ENCODE measurements around the gene MAP2K5. TPM values are rescaled to one million over a fixed set of nuclear protein-coding genes. Genes with fewer than 3 reads are reported as not detected.

Gene MAP2K5
- total RNA-seq, 1 donor from 2014 or later: 29.8 TPM

GRCh38 chr15:67843571-67844387 is 301.3 kb downstream of the MAP2K5 start:
- Mint-ChIP-seq H3K4me3 (no peak overlapping the region), H3K36me3 (no peaks in the 10 kb centered on the region)
- no peak for DNase-seq (ENCODE audit: low spot score in 2 of 2, unreplicated experiment in 2 of 2)

GRCh38 chr15:67845974-67846373 is 303.5 kb downstream of the MAP2K5 start:
- Mint-ChIP-seq H3K4me1 (peaks cover 68% of the 10 kb centered on the region), H3K27ac (no peak overlapping the region)

More at GRCh38 chr15:67843571-67844387, 301.3 kb downstream of the MAP2K5 start:
- peaks cover 3% of the 10 kb centered on the region for H3K27me3 Mint-ChIP-seq (ENCODE audit: low read depth)
- H3K9me3 Mint-ChIP-seq: no peaks in the 10 kb centered on the region
- peaks cover 65% of the 10 kb centered on the region for H3K4me1 Mint-ChIP-seq
- H3K27ac Mint-ChIP-seq: peak overlapping the region; percentile 97
- no peak for TF ChIP-seq CTCF (IDR thresholded peaks at IDR 0.05; ENCODE audit: unreplicated experiment)

GRCh38 chr15:67849538-67849937 is 307.0 kb downstream of the MAP2K5 start:
- no peak for TF ChIP-seq CTCF (IDR thresholded peaks at IDR 0.05; ENCODE audit: unreplicated experiment)
- no peak for DNase-seq (ENCODE audit: low spot score in 2 of 2, unreplicated experiment in 2 of 2)
- Mint-ChIP-seq H3K27ac (no peak overlapping the region), H3K4me1 (peaks cover 40% of the 10 kb centered on the region), H3K27me3 (ENCODE audit: low read depth) (no peaks in the 10 kb centered on the region), H3K9me3 (no peaks in the 10 kb centered on the region), H3K36me3 (no peaks in the 10 kb centered on the region), H3K4me3 (no peak overlapping the region)

More at GRCh38 chr15:67845974-67846373, 303.5 kb downstream of the MAP2K5 start:
- Mint-ChIP-seq H3K27me3 (ENCODE audit: low read depth) (no peaks in the 10 kb centered on the region), H3K4me3 (no peak overlapping the region), H3K36me3 (no peaks in the 10 kb centered on the region), H3K9me3 (no peaks in the 10 kb centered on the region)
- DNase-seq (ENCODE audit: low spot score in 2 of 2, unreplicated experiment in 2 of 2): no peak
- TF ChIP-seq CTCF (IDR thresholded peaks at IDR 0.05; ENCODE audit: unreplicated experiment): no peak

- Mint-ChIP-seq H3K4me3 (no peak overlapping the region), H3K36me3 (no peaks in the 10 kb centered on the region), H3K4me1 (peaks cover 32% of the 10 kb centered on the region), H3K27ac (peak overlapping the region; percentile 71), H3K9me3 (no peaks in the 10 kb centered on the region), H3K27me3 (ENCODE audit: low read depth) (no peaks in the 10 kb centered on the region)
- TF ChIP-seq CTCF (IDR thresholded peaks at IDR 0.05; ENCODE audit: unreplicated experiment): no peak
- no peak for DNase-seq (ENCODE audit: low spot score in 2 of 2, unreplicated experiment in 2 of 2)
Measured at GRCh38 chr15:67850336-67850735, 307.8 kb downstream of the MAP2K5 start.

- Mint-ChIP-seq H3K9me3 (no peaks in the 10 kb centered on the region), H3K27ac (no peak overlapping the region)
Measured at GRCh38 chr15:67850994-67851571, 308.6 kb downstream of the MAP2K5 start.

More at GRCh38 chr15:67850994-67851571, 308.6 kb downstream of the MAP2K5 start:
- Mint-ChIP-seq H3K27me3 (ENCODE audit: low read depth) (no peaks in the 10 kb centered on the region), H3K4me1 (peaks cover 34% of the 10 kb centered on the region), H3K4me3 (no peak overlapping the region), H3K36me3 (no peaks in the 10 kb centered on the region)
- no peak for DNase-seq (ENCODE audit: low spot score in 2 of 2, unreplicated experiment in 2 of 2)
- no peak for TF ChIP-seq CTCF (IDR thresholded peaks at IDR 0.05; ENCODE audit: unreplicated experiment)
